ENCODE data around the gene USP4. TPM values are rescaled to one million over a fixed set of nuclear protein-coding genes. Genes with fewer than 3 reads are reported as not detected.
A peak's percentile ranks its signal among the peaks of the same experiment; 100 is the strongest.
"Not testable (repeated sequence)": the region's sequence is repeated elsewhere in the genome, so short reads cannot be mapped to it uniquely, and the experiment has no call there.

The USP4 gene
- total RNA-seq, 2 donors from 2014 or later = 13.2 to 24.7 TPM

GRCh38 chr3:49358884-49359225, 19.0 kb upstream of the USP4 start:
- DNase-seq = no peak
- 39% methylated on average over 3 of the region's 3 CpGs; no CpG with 5 or more reads in 1 of the 2 donors for WGBS, 2 donors
- Histone ChIP-seq H3K36me3 (replicated peaks in 1 of 2; ENCODE audit: insufficient read depth in 1 of 2, low read depth in 2 of 2) (peaks cover 0 to 15% of the 10 kb centered on the region in 2 donors), H3K27ac (peak overlapping the region; percentile 66 to 91 (median 79)), H3K27me3 (no peaks in the 10 kb centered on the region), H3K4me3 (no peak overlapping the region), H3K9me3 (no peaks in the 10 kb centered on the region), H3K4me1 (peaks cover 23% of the 10 kb centered on the region)
- TF ChIP-seq CTCF (IDR thresholded peaks at IDR 0.05) (no peak), POLR2A (IDR thresholded peaks at IDR 0.05) (no peak)
- intact Hi-C loops (cut with DNase I) = no loop called here
- no peak for ATAC-seq

- 0 to 2% methylated on average over 2 to 45 of the region's 46 CpGs for WGBS, 2 donors
- intact Hi-C loops (cut with DNase I) = no loop called here
- ATAC-seq (peak; percentile 94), DNase-seq (peak; percentile 89 to 96 (median 96))
- Histone ChIP-seq H3K9me3 (no peaks in the 10 kb centered on the region), H3K27ac (peak within 1 kb of the TSS; percentile 66 to 91 (median 79)), H3K4me3 (peak within 1 kb of the TSS; percentile 54 to 76), H3K27me3 (no peaks in the 10 kb centered on the region), H3K36me3 (replicated peaks in 1 of 2; ENCODE audit: insufficient read depth in 1 of 2, low read depth in 2 of 2) (peaks cover 0 to 15% of the 10 kb centered on the region in 2 donors), H3K4me1 (peaks cover 23% of the 10 kb centered on the region)
- no peak for TF ChIP-seq CTCF (IDR thresholded peaks at IDR 0.05)
- TF ChIP-seq POLR2A (IDR thresholded peaks at IDR 0.05) = peak; percentile 92 to 96 (median 93)
These were observed 18.5 kb upstream of the USP4 start, which contains the start of gene GPX1 for GRCh38 chr3:49358217-49358883. TSS of gene GPX1 (minus strand) at chr3:49358353. CDS start at chr3:49358278, 75 bp downstream.

GRCh38 chr3:49357443-49358216, 17.8 kb upstream of the USP4 start:
- H3K4me1 ChIP-seq = peaks cover 23% of the 10 kb centered on the region
- H3K4me3 ChIP-seq = peak overlapping the region; percentile 54 to 76
- ATAC-seq (peak; percentile 34), DNase-seq (peak; percentile 40 to 60 (median 44))
- peak overlapping the region; percentile 66 to 91 (median 79) for H3K27ac ChIP-seq
- 5 to 9% methylated on average over 11 to 58 of the region's 63 CpGs for WGBS, 2 donors
- intact Hi-C loops (cut with DNase I); H3K27me3 ChIP-seq; H3K9me3 ChIP-seq: not testable (repeated sequence)
- H3K36me3 ChIP-seq (replicated peaks in 1 of 2; ENCODE audit: insufficient read depth in 1 of 2, low read depth in 2 of 2) = peaks cover 0 to 14% of the 10 kb centered on the region in 2 donors

- H3K36me3 ChIP-seq (replicated peaks in 1 of 2; ENCODE audit: insufficient read depth in 1 of 2, low read depth in 2 of 2); intact Hi-C loops (cut with DNase I); H3K27me3 ChIP-seq; ATAC-seq; H3K9me3 ChIP-seq; DNase-seq: not testable (repeated sequence)
- Histone ChIP-seq H3K4me3 (peak overlapping the region; percentile 54 to 76), H3K27ac (peak overlapping the region in 3 of 4 donors; percentile 76 to 91 (median 82)), H3K4me1 (peaks cover 23% of the 10 kb centered on the region)
- WGBS, 2 donors = 60 to 62% methylated on average over 3 to 7 of the region's 10 CpGs
These were observed 17.2 kb upstream of the USP4 start for GRCh38 chr3:49357095-49357442.

GRCh38 chr3:49352890-49353421, 13.1 kb upstream of the USP4 start:
- peak overlapping the region in 1 of 4 donors; percentile 68 for H3K27ac ChIP-seq
- 81 to 86% methylated on average over 5 of the region's 5 CpGs for WGBS, 2 donors
- ATAC-seq = no peak

More at GRCh38 chr3:49352890-49353421, 13.1 kb upstream of the USP4 start:
- intact Hi-C loops (cut with DNase I) = no loop called here
- Histone ChIP-seq H3K9me3 (no peaks in the 10 kb centered on the region), H3K27me3 (no peaks in the 10 kb centered on the region), H3K36me3 (replicated peaks in 1 of 2; ENCODE audit: insufficient read depth in 1 of 2, low read depth in 2 of 2) (no peaks in the 10 kb centered on the region), H3K4me3 (no peak overlapping the region), H3K4me1 (peaks cover 15% of the 10 kb centered on the region)
- TF ChIP-seq POLR2A (IDR thresholded peaks at IDR 0.05) (no peak), CTCF (IDR thresholded peaks at IDR 0.05) (no peak)
- no peak for DNase-seq
